22Rv1 (cell line): ENCODE measurements around the gene AGFG1.

Source experiments
- CTCF ChIP-seq: fragments of 450-650 bp; IDR thresholded peaks from 2 replicates; pipeline ENCODE4 v1.5.1; 2017; ENCODE audit warnings: mild to moderate bottlenecking
- ZFX ChIP-seq: fragments of 450-650 bp; IDR thresholded peaks from 2 replicates; pipeline ENCODE4 v1.6.1; 2017; ENCODE audit warnings: antibody characterized with exemption, borderline replicate concordance

GRCh38 chr2:227486688-227487087 lies 14.7 kb downstream of the AGFG1 start:
- TF ChIP-seq CTCF, result no peak
- no peak for TF ChIP-seq ZFX
